GM18873 (cell line): Measurements from ENCODE around the gene ERRFI1.

Experiments used
- ATAC-seq: cut with Tn5 transposase; IDR thresholded peaks from one replicate; pipeline ENCODE4 v1.9.1; 2021; ENCODE audit warnings: mild to moderate bottlenecking, moderate library complexity, moderate number of reproducible peaks; ENCODE audit not compliant: unreplicated experiment, low FRiP score

Gene ERRFI1

GRCh38 chr1:8046391-8046790 is 20.3 kb upstream of the ERRFI1 start:
- no peak for ATAC-seq

- no peak for ATAC-seq
Measured at GRCh38 chr1:8043621-8044020, 17.5 kb upstream of the ERRFI1 start.

- no peak for ATAC-seq
Measured at GRCh38 chr1:8042134-8042533, 16.0 kb upstream of the ERRFI1 start.

GRCh38 chr1:8040586-8040985 is 14.5 kb upstream of the ERRFI1 start:
- no peak for ATAC-seq

- no peak for ATAC-seq
Measured at GRCh38 chr1:8039071-8039470, 13.0 kb upstream of the ERRFI1 start.

- no peak for ATAC-seq
Measured at GRCh38 chr1:8035289-8035688, 9.2 kb upstream of the ERRFI1 start.

GRCh38 chr1:8033322-8033721 is 7.2 kb upstream of the ERRFI1 start:
- no peak for ATAC-seq

GRCh38 chr1:8032366-8032910 is 6.3 kb upstream of the ERRFI1 start:
- no peak for ATAC-seq

GRCh38 chr1:8031176-8031785 is 5.2 kb upstream of the ERRFI1 start:
- no peak for ATAC-seq

- no peak for ATAC-seq
Measured at GRCh38 chr1:8028571-8028910, 2.4 kb upstream of the ERRFI1 start.

GRCh38 chr1:8027748-8028570 is 1.9 kb upstream of the ERRFI1 start:
- no peak for ATAC-seq

- no peak for ATAC-seq
Measured at GRCh38 chr1:8026976-8027747, 1.1 kb upstream of the ERRFI1 start.

GRCh38 chr1:8025671-8026144 is 401 bp downstream of the ERRFI1 start:
- ATAC-seq, result no peak

GRCh38 chr1:8025061-8025670 is 943 bp downstream of the ERRFI1 start:
- no peak for ATAC-seq

GRCh38 chr1:8024329-8024728 is 1.8 kb downstream of the ERRFI1 start:
- ATAC-seq, result no peak

GRCh38 chr1:8023995-8024313 is 2.2 kb downstream of the ERRFI1 start:
- no peak for ATAC-seq

- no peak for ATAC-seq
Measured at GRCh38 chr1:8023287-8023994, 2.7 kb downstream of the ERRFI1 start.

- ATAC-seq, result no peak
Measured at GRCh38 chr1:8022395-8023286, 3.5 kb downstream of the ERRFI1 start.

GRCh38 chr1:8021676-8022266 is 4.3 kb downstream of the ERRFI1 start:
- ATAC-seq, result no peak
